Kasumi-1 (cell line): ENCODE measurements around the gene MAPK10.
"Not testable (repeated sequence)": the region's sequence is repeated elsewhere in the genome, so short reads cannot be mapped to it uniquely, and the experiment has no call there.

Source experiments
- DNase-seq, 2 experiments: peaks; one replicate each; lab custom pipeline; 2025; lab: John Stamatoyannopoulos, UW

Gene MAPK10

GRCh38 chr4:86106475-86106874 lies 253.4 kb downstream of the MAPK10 start:
- no peak for DNase-seq

GRCh38 chr4:86101841-86102240 lies 258.0 kb downstream of the MAPK10 start:
- no peak for DNase-seq

DNA sequence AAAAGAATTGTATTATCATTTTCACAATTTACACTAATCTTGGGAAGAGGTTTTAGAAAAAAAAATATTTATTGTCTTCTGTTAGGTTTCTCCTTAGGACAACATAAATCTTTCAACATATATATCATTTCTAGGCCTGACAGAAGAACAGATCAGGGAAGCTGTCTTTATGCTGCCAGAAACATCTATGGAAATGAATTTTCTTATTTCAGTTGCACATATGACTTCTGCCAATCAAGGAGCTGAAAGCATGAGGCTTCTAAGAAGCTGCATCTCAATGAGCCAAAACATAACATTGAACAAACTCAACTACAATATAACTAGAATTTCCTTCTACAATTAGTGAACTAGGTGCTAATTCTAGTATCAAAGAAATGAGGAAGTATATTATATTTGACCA lies 258.4 kb downstream of the MAPK10 start:
- DNase-seq: no peak

- DNase-seq: no peak
Observed at GRCh38 chr4:86100539-86101215, 259.2 kb downstream of the MAPK10 start.

- no peak for DNase-seq
Observed at GRCh38 chr4:86099348-86099747, 260.5 kb downstream of the MAPK10 start.

- no peak for DNase-seq
Observed at GRCh38 chr4:86098691-86099090, 261.2 kb downstream of the MAPK10 start.

DNA sequence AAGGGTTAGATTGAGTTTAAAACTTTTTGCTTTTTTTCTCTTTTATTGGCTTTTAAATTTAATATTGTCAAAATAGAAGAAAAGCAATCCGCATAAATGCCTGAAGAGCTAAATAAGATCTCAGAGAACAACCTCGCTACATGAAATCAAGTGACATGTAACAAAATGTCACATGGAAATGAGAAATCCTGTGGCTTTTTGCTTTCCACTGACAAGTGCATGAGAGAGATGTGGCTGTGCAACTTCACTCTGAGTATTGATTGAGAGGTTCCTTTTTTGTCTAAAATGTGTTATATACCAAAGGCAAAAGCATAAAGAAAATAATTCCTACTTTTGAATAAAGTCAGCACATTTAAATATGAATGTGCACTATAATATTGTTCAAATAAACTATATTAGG lies 263.5 kb downstream of the MAPK10 start:
- no peak for DNase-seq

DNA sequence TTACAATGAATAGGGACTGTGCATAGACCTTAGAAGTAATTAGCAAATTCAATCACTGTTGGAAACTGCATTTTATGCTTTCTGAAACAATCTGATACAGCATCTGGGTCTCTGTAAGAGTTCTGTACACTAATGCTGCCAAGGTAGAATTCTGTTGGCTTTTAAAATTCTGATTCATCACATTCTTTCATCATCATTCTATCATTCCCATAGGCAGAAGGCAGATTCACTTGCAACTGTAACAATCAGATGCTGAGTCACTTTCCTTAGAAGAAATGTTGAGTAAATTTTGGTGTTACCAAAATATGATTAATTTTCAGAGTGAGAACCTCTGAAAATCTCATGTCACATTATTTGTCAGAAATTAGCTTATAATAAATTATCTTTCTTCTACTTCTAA lies 267.2 kb downstream of the MAPK10 start:
- no peak for DNase-seq

GRCh38 chr4:86091201-86091600 lies 268.7 kb downstream of the MAPK10 start:
- DNase-seq: no peak

GRCh38 chr4:86089781-86090323 lies 270.0 kb downstream of the MAPK10 start:
- DNase-seq: no peak

GRCh38 chr4:86089053-86089452 lies 270.8 kb downstream of the MAPK10 start:
- no peak for DNase-seq

GRCh38 chr4:86075796-86076195 lies 284.1 kb downstream of the MAPK10 start:
- not testable (repeated sequence) for DNase-seq

GRCh38 chr4:86060341-86060740 lies 299.5 kb downstream of the MAPK10 start:
- no peak for DNase-seq

DNA sequence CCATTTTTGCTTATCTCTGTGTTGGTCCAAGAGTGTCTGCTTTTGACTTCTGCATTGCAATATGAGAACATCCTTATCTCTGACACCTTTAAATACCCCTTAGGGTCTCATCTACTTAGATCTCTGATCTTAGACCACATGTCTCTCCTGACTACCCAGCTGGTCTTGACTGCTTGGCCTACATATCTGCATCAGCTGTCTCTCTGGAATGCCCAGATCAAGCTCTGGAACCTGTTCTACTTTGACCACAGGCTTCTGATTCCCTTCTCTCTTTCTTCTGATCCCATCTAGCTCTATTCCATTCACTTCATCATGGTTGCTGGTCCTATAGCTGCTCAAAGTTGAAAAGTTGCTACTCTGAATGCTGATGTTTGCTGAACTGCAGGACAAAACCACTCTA lies 301.2 kb downstream of the MAPK10 start:
- DNase-seq: no peak

- DNase-seq: no peak
Observed at GRCh38 chr4:86055898-86056297, 304.0 kb downstream of the MAPK10 start.

GRCh38 chr4:86054286-86055032 lies 305.4 kb downstream of the MAPK10 start:
- no peak for DNase-seq

DNA sequence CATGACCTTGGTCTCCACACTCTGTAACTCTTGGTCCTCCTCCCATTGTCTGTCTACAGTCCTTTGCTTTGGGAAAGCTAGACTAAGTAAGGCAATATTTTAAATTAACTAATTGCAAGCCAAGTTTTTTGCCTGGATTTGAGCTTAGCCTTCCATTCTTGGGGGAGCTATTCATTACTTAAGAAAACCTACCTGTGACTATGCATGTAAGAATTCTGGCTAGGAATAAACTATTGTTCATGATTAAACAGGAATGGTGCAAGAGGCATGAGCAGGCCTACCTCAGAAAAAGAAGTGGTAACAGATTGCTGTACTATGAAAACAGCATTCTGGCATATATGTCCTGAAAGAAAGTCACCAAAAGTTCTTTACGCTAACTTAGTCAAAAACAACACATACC lies 309.4 kb downstream of the MAPK10 start:
- no peak for DNase-seq

- DNase-seq: no peak
Observed at GRCh38 chr4:86048426-86048825, 311.4 kb downstream of the MAPK10 start.

- DNase-seq: no peak
Observed at GRCh38 chr4:86044593-86044985, 315.3 kb downstream of the MAPK10 start.

DNA sequence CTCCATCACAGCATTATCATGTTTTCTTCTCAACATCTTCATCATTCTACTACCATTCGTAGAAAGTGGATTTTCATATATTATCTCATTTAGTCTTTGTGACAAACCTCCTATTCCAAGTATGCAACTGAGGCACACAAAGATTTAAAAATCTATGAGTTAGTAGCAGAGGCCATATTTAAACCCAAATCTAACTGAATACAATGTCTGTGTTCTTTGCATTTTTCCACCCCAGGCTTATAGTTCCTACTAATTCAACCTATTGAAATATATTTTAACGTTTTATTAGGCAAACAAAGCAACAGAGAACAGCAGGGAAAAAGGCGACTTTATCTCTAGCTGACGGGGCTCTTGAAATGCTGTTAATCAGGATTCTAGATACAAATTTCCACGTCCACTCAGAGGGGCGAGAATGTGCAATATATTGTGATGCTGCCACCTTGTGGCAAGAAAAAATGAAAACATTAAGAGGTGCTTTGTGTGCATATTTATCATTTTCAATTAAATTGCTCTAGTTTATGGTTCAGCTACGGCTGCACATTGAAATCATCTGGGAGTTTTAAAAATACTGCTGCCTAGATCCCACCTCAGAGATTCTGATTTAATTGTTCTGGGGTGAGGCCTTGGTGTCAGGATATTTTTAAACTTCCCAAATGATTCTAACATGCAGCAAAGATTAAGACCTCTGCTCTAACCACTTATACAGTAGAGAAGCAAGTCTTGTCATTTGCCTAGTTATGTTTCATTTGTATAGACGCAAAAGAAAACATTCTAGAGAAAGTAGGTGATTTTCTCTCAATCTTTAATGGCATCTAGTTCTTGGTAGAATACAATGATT lies 315.9 kb downstream of the MAPK10 start:
- peak; percentile 49 to 59 for DNase-seq

- no peak for DNase-seq
Observed at GRCh38 chr4:86038037-86038436, 321.8 kb downstream of the MAPK10 start.

GRCh38 chr4:86036736-86037135 lies 323.1 kb downstream of the MAPK10 start:
- peak in 1 of 2 experiments; percentile 8 for DNase-seq
